Progenitor cell of endocrine pancreas (in vitro differentiated cells): Measurements from ENCODE around the gene FRMD4B. TPM values are rescaled to one million over a fixed set of nuclear protein-coding genes. Genes with fewer than 3 reads are reported as not detected.

ENCODE experiments used
- DNase-seq: peaks from one replicate; pipeline ENCODE4 v3.0.0; 2021; ENCODE audit warnings: low spot score; ENCODE audit not compliant: unreplicated experiment
- H3K27ac Mint-ChIP-seq: 2 replicates; pipeline ENCODE4 v1.8.0; 2021; ENCODE audit warnings: mild to moderate bottlenecking, moderate library complexity, mixed read lengths
- H3K27me3 Mint-ChIP-seq: 2 replicates; pipeline ENCODE4 v1.8.0; 2021; ENCODE audit warnings: mixed read lengths
- H3K36me3 Mint-ChIP-seq: 2 replicates; pipeline ENCODE4 v1.8.0; 2022; ENCODE audit warnings: mixed read lengths; ENCODE audit not compliant: insufficient read depth
- H3K4me1 Mint-ChIP-seq: 2 replicates; pipeline ENCODE4 v1.8.0; 2021; ENCODE audit warnings: low read depth, mixed read lengths
- H3K4me3 Mint-ChIP-seq: 2 replicates; pipeline ENCODE4 v1.8.0; 2021; ENCODE audit warnings: low read depth, mild to moderate bottlenecking, moderate library complexity, mixed read lengths
- H3K9me3 Mint-ChIP-seq: 2 replicates; pipeline ENCODE4 v1.8.0; 2021; ENCODE audit warnings: low read depth, mixed read lengths
- total RNA-seq: library from RNA; stranded (reverse); gene quantifications from 2 replicates; pipeline ENCODE4 v1.2.1, GENCODE V29; 2021
- TF ChIP-seq, protein P1 (sequence below): fragments of 200-600 bp; sonication (generic); IDR thresholded peaks from one replicate; pipeline ENCODE4 v1.5.0; 2021; ENCODE audit warnings: antibody characterized with exemption, mild to moderate bottlenecking; ENCODE audit not compliant: unreplicated experiment

Gene FRMD4B
- total RNA-seq, 1 donor from 2014 or later = 41.6 TPM

- TF ChIP-seq, protein P1, sequence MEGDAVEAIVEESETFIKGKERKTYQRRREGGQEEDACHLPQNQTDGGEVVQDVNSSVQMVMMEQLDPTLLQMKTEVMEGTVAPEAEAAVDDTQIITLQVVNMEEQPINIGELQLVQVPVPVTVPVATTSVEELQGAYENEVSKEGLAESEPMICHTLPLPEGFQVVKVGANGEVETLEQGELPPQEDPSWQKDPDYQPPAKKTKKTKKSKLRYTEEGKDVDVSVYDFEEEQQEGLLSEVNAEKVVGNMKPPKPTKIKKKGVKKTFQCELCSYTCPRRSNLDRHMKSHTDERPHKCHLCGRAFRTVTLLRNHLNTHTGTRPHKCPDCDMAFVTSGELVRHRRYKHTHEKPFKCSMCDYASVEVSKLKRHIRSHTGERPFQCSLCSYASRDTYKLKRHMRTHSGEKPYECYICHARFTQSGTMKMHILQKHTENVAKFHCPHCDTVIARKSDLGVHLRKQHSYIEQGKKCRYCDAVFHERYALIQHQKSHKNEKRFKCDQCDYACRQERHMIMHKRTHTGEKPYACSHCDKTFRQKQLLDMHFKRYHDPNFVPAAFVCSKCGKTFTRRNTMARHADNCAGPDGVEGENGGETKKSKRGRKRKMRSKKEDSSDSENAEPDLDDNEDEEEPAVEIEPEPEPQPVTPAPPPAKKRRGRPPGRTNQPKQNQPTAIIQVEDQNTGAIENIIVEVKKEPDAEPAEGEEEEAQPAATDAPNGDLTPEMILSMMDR = no peak
- Mint-ChIP-seq H3K36me3 (no peaks in the 10 kb centered on the region), H3K4me3 (no peak overlapping the region), H3K27ac (no peak overlapping the region), H3K9me3 (no peaks in the 10 kb centered on the region), H3K27me3 (no peaks in the 10 kb centered on the region), H3K4me1 (no peaks in the 10 kb centered on the region)
- no peak for DNase-seq
These were observed 259.7 kb downstream of the FRMD4B start for GRCh38 chr3:69126216-69126615.

- no peak within 1 kb of the TSS for H3K4me3 Mint-ChIP-seq
- H3K9me3 Mint-ChIP-seq = no peaks in the 10 kb centered on the region
- H3K4me1 Mint-ChIP-seq = peaks cover 8% of the 10 kb centered on the region
These were observed 263.5 kb downstream of the FRMD4B start, which contains the start of gene LMOD3 for GRCh38 chr3:69122403-69122802. TSS of gene LMOD3 (minus strand) at chr3:69122595. CDS start at chr3:69122386, 209 bp downstream.

GRCh38 chr3:69121950-69122349, 263.9 kb downstream of the FRMD4B start:
- H3K4me3 Mint-ChIP-seq = no peak overlapping the region
- no peaks in the 10 kb centered on the region for H3K9me3 Mint-ChIP-seq
- H3K36me3 Mint-ChIP-seq = no peaks in the 10 kb centered on the region
- no peak for DNase-seq
- TF ChIP-seq, protein P1 = no peak
- H3K27me3 Mint-ChIP-seq = no peaks in the 10 kb centered on the region
- H3K4me1 Mint-ChIP-seq = peaks cover 13% of the 10 kb centered on the region
- no peak overlapping the region for H3K27ac Mint-ChIP-seq

More at GRCh38 chr3:69122403-69122802, 263.5 kb downstream of the FRMD4B start, which contains the start of gene LMOD3:
- no peak within 1 kb of the TSS for H3K27ac Mint-ChIP-seq
- H3K27me3 Mint-ChIP-seq = no peaks in the 10 kb centered on the region
- no peak for DNase-seq
- TF ChIP-seq, protein P1 = no peak
- no peaks in the 10 kb centered on the region for H3K36me3 Mint-ChIP-seq

- Mint-ChIP-seq H3K4me1 (peaks cover 17% of the 10 kb centered on the region), H3K9me3 (no peaks in the 10 kb centered on the region), H3K36me3 (no peaks in the 10 kb centered on the region), H3K27me3 (no peaks in the 10 kb centered on the region), H3K4me3 (no peak overlapping the region), H3K27ac (no peak overlapping the region)
- DNase-seq = no peak
- TF ChIP-seq, protein P1 = no peak
These were observed 264.4 kb downstream of the FRMD4B start for GRCh38 chr3:69121513-69121912.

GRCh38 chr3:69120879-69121464, 264.9 kb downstream of the FRMD4B start:
- H3K36me3 Mint-ChIP-seq = no peaks in the 10 kb centered on the region
- H3K4me3 Mint-ChIP-seq = no peak overlapping the region
- peaks cover 20% of the 10 kb centered on the region for H3K4me1 Mint-ChIP-seq
- peak; percentile 71 for DNase-seq
- no peaks in the 10 kb centered on the region for H3K27me3 Mint-ChIP-seq
- TF ChIP-seq, protein P1 = peak; percentile 96
- H3K9me3 Mint-ChIP-seq = no peaks in the 10 kb centered on the region
- no peak overlapping the region for H3K27ac Mint-ChIP-seq
